IPS-18c (cell line): ENCODE data around the gene RDH8.

Source experiments
- H3K4me3 ChIP-seq: 2 replicates; pipeline ENCODE4 v1.7.0; 2013; ENCODE audit warnings: low read depth, mild to moderate bottlenecking, low read length, moderate library complexity; ENCODE audit not compliant: insufficient read depth
- H3K9me3 ChIP-seq: one replicate; pipeline ENCODE4 v1.6.1; 2013; ENCODE audit warnings: mild to moderate bottlenecking, low read length, moderate library complexity; ENCODE audit not compliant: control insufficient read depth, insufficient read depth

RDH8 gene

DNA sequence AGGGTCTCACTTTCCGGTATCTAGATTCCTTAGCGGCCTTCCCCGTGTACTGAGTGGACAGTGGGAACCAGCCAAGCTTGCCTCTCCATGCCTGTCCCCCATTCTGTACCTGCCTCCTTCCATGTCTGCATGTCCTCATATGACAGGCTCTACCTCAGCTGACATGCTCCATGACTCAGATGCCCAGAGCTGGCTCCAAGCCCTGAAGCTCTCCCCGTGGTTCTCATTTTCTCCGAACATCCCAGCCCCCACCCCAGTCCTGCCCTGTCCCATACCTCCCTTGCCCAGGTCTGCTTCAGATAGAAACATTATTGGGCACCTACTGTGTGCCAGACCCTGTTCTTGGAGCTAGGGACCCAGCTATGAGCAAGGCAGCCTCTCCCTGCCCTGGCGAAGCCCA is 55.8 kb downstream of the RDH8 start:
- no peak overlapping the region for H3K4me3 ChIP-seq

DNA sequence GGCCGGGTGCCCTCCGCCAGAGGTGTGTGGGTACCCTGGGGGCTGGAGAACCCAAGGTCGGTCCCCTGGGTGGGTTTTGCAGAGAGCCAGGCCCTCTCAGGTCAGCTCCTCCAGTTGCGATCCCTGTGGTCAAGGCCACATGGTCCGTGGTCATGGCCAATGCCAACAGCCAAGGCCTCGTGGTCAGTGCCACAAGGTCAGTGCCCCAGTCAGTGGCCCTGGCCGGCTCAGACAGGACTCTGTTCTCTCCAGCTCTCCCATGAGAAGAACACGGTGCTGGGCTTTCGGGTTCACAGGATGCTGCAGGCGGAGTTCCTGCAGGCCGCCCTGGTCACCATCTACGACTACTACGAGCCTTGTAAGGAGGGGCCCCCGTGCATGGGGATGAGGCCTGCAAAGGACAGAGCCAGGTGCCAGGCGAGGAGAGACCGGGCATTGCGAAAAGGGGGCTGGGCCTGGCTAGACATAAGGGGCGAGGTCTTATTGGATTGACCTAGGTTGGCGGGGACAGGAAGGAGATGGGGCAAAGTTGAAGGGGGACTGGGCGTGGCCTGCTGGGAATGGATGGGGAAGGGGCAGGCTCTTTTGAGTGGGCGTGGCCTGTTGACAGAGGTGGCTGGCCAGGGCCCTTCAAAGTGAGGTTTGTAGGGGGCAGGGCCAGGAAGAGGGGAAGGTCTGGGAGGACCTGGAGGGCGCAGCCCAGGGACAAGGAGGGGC is 57.6 kb downstream of the RDH8 start:
- H3K4me3 ChIP-seq: no peak overlapping the region
- H3K9me3 ChIP-seq: peaks cover 3% of the 10 kb centered on the region

More for the DNA sequence above, 55.8 kb downstream of the RDH8 start:
- peaks cover 3% of the 10 kb centered on the region for H3K9me3 ChIP-seq
